UCSD-AML1 (cell line): ENCODE data around the gene PHF3.

Experiments
- DNase-seq: peaks from one replicate; lab custom pipeline; 2025; ENCODE audit not compliant: unreplicated experiment; lab: John Stamatoyannopoulos, UW

The PHF3 gene

GRCh38 chr6:63649269-63649668 is 13.7 kb downstream of the PHF3 start:
- no peak for DNase-seq

GRCh38 chr6:63649847-63650265 is 14.3 kb downstream of the PHF3 start:
- DNase-seq: no peak

DNA sequence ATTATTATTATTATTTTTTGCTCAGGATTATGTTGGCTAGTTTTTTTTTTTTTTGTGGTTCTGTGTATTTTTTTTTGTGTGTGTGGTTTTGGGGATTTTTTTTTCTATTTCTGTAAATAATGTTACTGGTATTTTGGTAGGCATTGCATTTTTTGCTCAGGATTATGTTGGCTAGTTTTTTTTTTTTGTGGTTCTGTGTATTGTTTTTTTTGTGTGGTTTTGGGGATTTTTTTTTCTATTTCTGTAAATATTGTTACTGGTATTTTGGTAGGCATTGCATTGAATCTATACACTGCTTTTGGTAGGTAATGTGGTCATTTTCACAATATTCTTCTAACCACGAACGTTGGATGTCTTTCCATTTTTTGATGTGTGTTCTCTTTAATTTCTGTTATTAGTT is 17.4 kb downstream of the PHF3 start:
- DNase-seq: no peak

GRCh38 chr6:63660757-63661156 is 25.2 kb downstream of the PHF3 start:
- DNase-seq: no peak

GRCh38 chr6:63661769-63662168 is 26.2 kb downstream of the PHF3 start:
- peak; percentile 5 for DNase-seq

- no peak for DNase-seq
These were observed 27.7 kb downstream of the PHF3 start for GRCh38 chr6:63663147-63663955.

DNA sequence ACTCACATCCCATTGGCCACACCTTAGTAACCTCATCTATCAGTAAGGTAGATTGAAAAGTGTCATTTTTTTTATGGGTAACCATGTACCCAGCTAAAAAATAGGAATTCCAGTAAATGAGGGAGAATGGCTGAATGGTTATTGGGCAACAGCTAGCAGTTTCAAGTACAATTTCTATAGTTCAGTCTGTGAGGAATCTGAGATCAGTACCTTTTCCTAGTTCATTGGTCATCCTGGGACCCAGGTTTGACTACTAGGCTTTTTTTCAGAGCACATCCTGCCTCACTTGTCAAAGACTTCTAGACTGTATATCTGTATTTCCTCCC is 28.3 kb downstream of the PHF3 start:
- DNase-seq: no peak

DNA sequence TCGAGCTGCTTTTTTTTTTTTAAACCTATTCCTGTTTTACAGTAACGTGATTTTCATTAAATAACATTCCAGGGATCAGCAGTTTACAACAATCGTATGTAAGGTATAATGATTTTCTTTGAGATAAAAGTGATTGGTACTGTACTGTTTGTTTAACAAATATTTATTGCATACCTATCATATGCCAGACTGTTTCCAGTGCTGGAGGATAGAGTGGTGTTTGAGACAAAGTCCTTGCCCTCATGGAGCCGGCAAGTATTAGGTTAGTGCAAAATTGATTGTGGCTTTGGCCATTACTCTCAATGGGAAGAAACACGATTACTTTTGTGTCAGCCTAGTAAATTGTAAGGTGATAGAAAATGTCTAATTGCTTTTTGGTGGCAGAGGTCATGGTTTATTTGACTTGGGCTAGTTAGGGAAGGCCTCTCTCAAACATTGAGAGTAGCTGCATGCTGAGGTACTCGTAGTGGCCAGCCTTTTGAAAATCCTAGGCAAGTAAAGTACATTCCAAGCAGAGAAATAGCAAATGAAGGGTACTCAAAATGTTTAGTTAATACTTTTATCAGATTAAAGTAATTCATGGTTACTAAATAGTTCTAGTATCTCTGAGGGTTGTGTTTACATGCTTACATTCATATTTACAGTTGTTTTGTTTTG is 35.6 kb downstream of the PHF3 start:
- DNase-seq: no peak

GRCh38 chr6:63672582-63673129 is 37.1 kb downstream of the PHF3 start:
- no peak for DNase-seq

- no peak for DNase-seq
These were observed 38.1 kb downstream of the PHF3 start for GRCh38 chr6:63673692-63674091.

- DNase-seq: no peak
These were observed 39.0 kb downstream of the PHF3 start for GRCh38 chr6:63674635-63675034.

DNA sequence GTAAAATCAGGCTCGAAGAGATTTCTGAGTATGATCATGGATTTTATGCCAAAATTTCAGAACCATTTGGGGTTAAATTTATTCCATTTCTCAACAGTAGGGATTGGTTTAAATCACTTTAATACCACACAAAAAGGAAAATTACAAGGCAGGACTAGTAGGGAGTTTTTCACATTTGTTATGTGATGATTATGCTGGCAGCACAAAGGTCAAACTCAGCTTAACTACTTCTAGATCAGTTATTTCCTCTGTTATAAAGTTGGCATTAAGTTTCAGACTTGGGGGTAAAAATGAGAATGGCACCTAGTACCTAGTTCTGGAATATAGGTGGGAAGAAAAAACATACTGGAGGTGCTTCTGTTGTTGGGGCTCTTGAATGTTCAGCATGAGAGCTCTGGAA is 39.5 kb downstream of the PHF3 start:
- no peak for DNase-seq

GRCh38 chr6:63676412-63677114 is 41.0 kb downstream of the PHF3 start:
- no peak for DNase-seq

GRCh38 chr6:63677282-63677681 is 41.7 kb downstream of the PHF3 start:
- DNase-seq: no peak

DNA sequence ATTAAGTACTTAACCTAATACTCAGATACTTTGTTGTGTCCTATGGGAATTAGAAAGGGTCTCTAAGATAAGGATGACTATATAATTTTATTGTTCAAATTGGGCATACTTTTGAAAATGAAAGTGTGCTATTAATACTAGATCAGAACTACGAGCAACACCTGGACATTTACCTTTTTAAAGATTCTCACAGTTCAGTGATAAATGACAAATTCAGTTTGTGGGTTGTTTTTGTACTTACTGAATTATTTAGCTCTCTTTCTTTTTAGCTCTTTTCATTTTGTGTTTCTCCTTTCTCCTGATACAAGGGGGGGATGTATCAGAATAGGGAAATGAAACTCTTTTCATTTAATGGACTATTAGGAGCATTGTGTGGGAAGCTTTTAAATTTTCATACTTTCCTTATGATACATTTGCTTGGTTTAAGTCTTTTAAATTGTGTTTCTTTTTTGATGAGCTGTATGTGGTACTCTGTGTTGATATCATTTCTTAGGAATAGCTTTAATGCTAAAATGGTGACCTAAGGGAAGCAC is 47.5 kb downstream of the PHF3 start:
- no peak for DNase-seq

DNA sequence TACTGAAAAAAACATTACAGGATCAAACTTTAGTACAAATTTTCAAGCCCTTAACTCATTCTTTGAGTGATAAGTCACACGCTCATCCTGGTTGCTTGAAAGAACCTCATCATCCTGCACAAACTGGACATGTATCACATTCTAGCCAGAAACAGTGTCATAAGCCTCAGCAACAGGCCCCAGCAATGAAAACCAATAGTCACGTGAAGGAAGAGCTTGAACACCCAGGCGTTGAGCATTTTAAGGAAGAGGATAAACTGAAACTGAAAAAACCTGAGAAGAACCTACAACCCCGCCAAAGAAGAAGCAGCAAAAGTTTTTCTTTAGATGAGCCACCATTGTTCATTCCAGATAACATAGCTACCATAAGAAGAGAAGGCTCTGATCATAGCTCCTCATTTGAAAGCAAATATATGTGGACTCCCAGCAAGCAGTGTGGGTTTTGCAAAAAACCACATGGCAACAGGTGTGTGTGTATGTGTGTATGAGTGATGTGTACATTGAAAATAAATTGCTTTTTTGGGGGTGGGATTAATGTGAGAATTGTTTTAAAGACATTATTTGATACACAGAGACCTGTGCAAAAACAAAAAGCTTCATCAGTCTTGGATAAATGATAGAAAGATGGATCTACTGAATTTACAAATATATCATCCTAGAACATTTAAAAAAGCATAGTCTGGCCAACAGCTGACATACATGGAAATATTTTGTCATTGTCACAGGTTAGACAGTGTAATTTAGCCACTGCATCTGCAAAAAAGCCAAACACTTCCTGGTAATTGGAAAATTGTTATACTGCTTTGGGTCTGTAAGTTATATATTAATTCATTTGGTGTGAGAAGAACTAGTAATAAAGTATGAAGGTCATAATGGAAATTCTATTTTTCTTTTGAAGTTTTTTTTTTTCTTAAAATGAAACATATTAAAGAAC is 50.1 kb downstream of the PHF3 start:
- no peak for DNase-seq

DNA sequence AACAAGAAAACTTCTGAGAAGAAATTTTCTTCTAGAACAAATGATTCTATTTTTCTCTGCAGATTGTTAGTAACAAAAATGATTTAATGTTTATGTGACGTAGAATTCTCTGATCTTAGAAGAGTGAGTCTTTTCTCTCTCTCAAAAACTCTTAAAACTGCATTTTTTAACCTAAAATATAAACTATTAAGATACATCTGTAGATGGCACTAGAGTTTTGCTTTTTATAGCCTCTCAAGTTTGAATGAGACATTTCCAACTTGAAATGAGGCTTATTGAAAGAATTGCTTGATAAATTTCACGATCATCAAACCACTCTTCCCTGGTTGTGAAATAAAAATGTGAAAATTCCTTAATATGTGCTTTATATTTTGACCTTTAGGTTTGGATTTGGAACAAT is 53.8 kb downstream of the PHF3 start:
- DNase-seq: no peak

- no peak for DNase-seq
These were observed 54.6 kb downstream of the PHF3 start for GRCh38 chr6:63690221-63690620.

- DNase-seq: no peak
These were observed 70.1 kb downstream of the PHF3 start for GRCh38 chr6:63705707-63706106.

GRCh38 chr6:63706630-63707029 is 71.0 kb downstream of the PHF3 start:
- no peak for DNase-seq

DNA sequence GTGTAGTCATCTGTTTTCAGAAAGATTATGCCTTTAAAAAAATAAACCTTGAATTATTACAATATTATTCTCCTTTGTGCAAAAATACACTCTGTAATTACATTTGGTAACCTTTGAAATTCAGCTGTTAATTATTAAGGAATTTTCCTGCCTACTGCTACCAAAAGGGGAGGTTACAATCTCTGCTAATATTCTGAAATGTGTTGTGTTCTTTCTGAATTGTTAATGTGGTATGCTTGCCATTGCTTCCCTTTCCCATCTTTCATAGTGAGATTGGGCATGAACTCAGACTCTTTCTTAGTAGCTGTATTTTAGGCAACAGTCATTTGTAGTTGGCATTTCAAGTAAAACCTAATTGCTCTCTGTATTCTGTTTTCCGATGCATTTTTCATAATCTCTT is 73.0 kb downstream of the PHF3 start:
- DNase-seq: no peak
